Activated CD8-positive, alpha-beta memory T cell treated with anti-CD3 and anti-CD28 coated beads, Interleukin-2, amount 50 U/mL, for 24 hours (primary cell): ENCODE measurements around the gene KRTAP4-6.
"Not testable (repeated sequence)": the region's sequence is repeated elsewhere in the genome, so short reads cannot be mapped to it uniquely, and the experiment has no call there.

Experiments
- DNase-seq: peaks from one replicate; pipeline ENCODE4 v3.0.0-alpha.2; 2020; ENCODE audit errors: extremely low read depth

Gene KRTAP4-6

GRCh38 chr17:41147531-41148204, 7.3 kb upstream of the KRTAP4-6 start:
- DNase-seq: no peak

- DNase-seq: no peak
Measured at GRCh38 chr17:41145261-41145660, 4.9 kb upstream of the KRTAP4-6 start.

- no peak for DNase-seq
Measured at GRCh38 chr17:41144846-41145245, 4.5 kb upstream of the KRTAP4-6 start.

- DNase-seq: no peak
Measured at GRCh38 chr17:41141361-41141760, 1.0 kb upstream of the KRTAP4-6 start.

- DNase-seq: not testable (repeated sequence)
Measured at GRCh38 chr17:41139865-41140264, 479 bp downstream of the KRTAP4-6 start.

GRCh38 chr17:41133880-41134735, 6.2 kb downstream of the KRTAP4-6 start:
- DNase-seq: no peak

- DNase-seq: no peak
Measured at GRCh38 chr17:41131979-41132378, 8.4 kb downstream of the KRTAP4-6 start.

GRCh38 chr17:41127371-41127770, 13.0 kb downstream of the KRTAP4-6 start:
- DNase-seq: no peak

- DNase-seq: no peak
Measured at GRCh38 chr17:41126412-41126811, 13.9 kb downstream of the KRTAP4-6 start.

GRCh38 chr17:41125064-41125463, 15.3 kb downstream of the KRTAP4-6 start:
- no peak for DNase-seq

- not testable (repeated sequence) for DNase-seq
Measured at GRCh38 chr17:41123991-41124371, 16.4 kb downstream of the KRTAP4-6 start, which contains the start of gene KRTAP4-12. TSS of gene KRTAP4-12 (minus strand) at chr17:41124182. CDS start at chr17:41124122, 60 bp downstream.

- DNase-seq: not testable (repeated sequence)
Measured at GRCh38 chr17:41123292-41123990, 16.9 kb downstream of the KRTAP4-6 start.

- no peak for DNase-seq
Measured at GRCh38 chr17:41121742-41122141, 18.6 kb downstream of the KRTAP4-6 start.

GRCh38 chr17:41119696-41120690, 20.4 kb downstream of the KRTAP4-6 start:
- not testable (repeated sequence) for DNase-seq

GRCh38 chr17:41118721-41119120, 21.6 kb downstream of the KRTAP4-6 start:
- DNase-seq: no peak

- DNase-seq: not testable (repeated sequence)
Measured at GRCh38 chr17:41117846-41118386, 22.4 kb downstream of the KRTAP4-6 start, which contains the start of gene KRTAP4-11. TSS of gene KRTAP4-11 (minus strand) at chr17:41118373. CDS start at chr17:41118315, 58 bp downstream.

GRCh38 chr17:41116297-41116696, 24.0 kb downstream of the KRTAP4-6 start:
- DNase-seq: no peak

GRCh38 chr17:41111151-41111885, 29.0 kb downstream of the KRTAP4-6 start:
- no peak for DNase-seq

- DNase-seq: not testable (repeated sequence)
Measured at GRCh38 chr17:41108728-41109386, 31.5 kb downstream of the KRTAP4-6 start.
